ENCODE results near the gene TWF1.
"Not testable (repeated sequence)": the region's sequence is repeated elsewhere in the genome, so short reads cannot be mapped to it uniquely, and the experiment has no call there.

The TWF1 gene

GRCh38 chr12:43805149-43805859 is 813 bp downstream of the TWF1 start:
- DNase-seq = peak; percentile 48

- DNase-seq = no peak
These were observed 8.4 kb downstream of the TWF1 start for GRCh38 chr12:43797561-43798217.

GRCh38 chr12:43795716-43796280 is 10.3 kb downstream of the TWF1 start:
- no peak for DNase-seq

GRCh38 chr12:43789941-43790340 is 16.2 kb downstream of the TWF1 start:
- DNase-seq = no peak

- DNase-seq = no peak
These were observed 19.0 kb downstream of the TWF1 start for GRCh38 chr12:43786899-43787693.

- no peak for DNase-seq
These were observed 29.6 kb downstream of the TWF1 start for GRCh38 chr12:43776498-43776897.

GRCh38 chr12:43766291-43766690 is 39.8 kb downstream of the TWF1 start:
- no peak for DNase-seq

GRCh38 chr12:43764528-43764927 is 41.6 kb downstream of the TWF1 start:
- DNase-seq = no peak

- DNase-seq = no peak
These were observed 42.3 kb downstream of the TWF1 start for GRCh38 chr12:43763769-43764168.

GRCh38 chr12:43762596-43762995 is 43.5 kb downstream of the TWF1 start:
- no peak for DNase-seq

GRCh38 chr12:43761500-43761899 is 44.6 kb downstream of the TWF1 start:
- DNase-seq = no peak

- no peak for DNase-seq
These were observed 45.7 kb downstream of the TWF1 start for GRCh38 chr12:43760396-43760795.

- DNase-seq = peak; percentile 82
These were observed 47.2 kb downstream of the TWF1 start, which contains the start of the genes IRAK4 and PUS7L for GRCh38 chr12:43758728-43759563. Gene IRAK4 (plus strand): TSS chr12:43758951. CDS start chr12:43768112, 9,161 bp downstream. Gene PUS7L (minus strand): TSS chr12:43758790. CDS start chr12:43755245, 3,545 bp downstream.

- DNase-seq = no peak
These were observed 47.8 kb downstream of the TWF1 start for GRCh38 chr12:43758247-43758727.

- DNase-seq = no peak
These were observed 52.1 kb downstream of the TWF1 start for GRCh38 chr12:43754015-43754414.

GRCh38 chr12:43751360-43751759 is 54.8 kb downstream of the TWF1 start:
- DNase-seq = not testable (repeated sequence)

GRCh38 chr12:43750814-43751213 is 55.3 kb downstream of the TWF1 start:
- DNase-seq = no peak

GRCh38 chr12:43749016-43749415 is 57.1 kb downstream of the TWF1 start:
- no peak for DNase-seq

- no peak for DNase-seq
These were observed 61.3 kb downstream of the TWF1 start for GRCh38 chr12:43744826-43745225.

Data from SHP77 treated with DMSO at 0.1 percent for 48 hours (cell line).